Prostate gland (tissue), 2 donors: ENCODE data around the gene ARHGAP6. TPM values are rescaled to one million over a fixed set of nuclear protein-coding genes. Genes with fewer than 3 reads are reported as not detected.

Experiments used
- DNase-seq: peaks from one replicate; pipeline ENCODE4 v3.0.0-alpha.2; 2019; ENCODE audit warnings: low spot score
- H3K27ac ChIP-seq, 2 donors: fragments of 200-600 bp; sonication (generic); 2 replicates each; pipeline ENCODE4 v1.5.1; 2017 to 2019
- H3K27me3 ChIP-seq: fragments of 200-600 bp; sonication (generic); replicated peaks from 2 replicates; pipeline ENCODE4 v1.5.1; 2019; ENCODE audit not compliant: insufficient read depth
- H3K36me3 ChIP-seq, 2 donors: fragments of 200-600 bp; sonication (generic); 1 replicate in 1 of 2; 2 replicates in 1 of 2; pipeline versions ENCODE4 v1.5.1 to v1.8.1; 2017 to 2019
- H3K4me1 ChIP-seq: fragments of 200-600 bp; sonication (generic); replicated peaks from 2 replicates; pipeline ENCODE4 v1.5.1; 2019
- H3K4me3 ChIP-seq, 2 donors: fragments of 200-600 bp; sonication (generic); 2 replicates each; pipeline ENCODE4 v1.5.1; 2017 to 2019
- H3K9me3 ChIP-seq: fragments of 200-600 bp; sonication (generic); 2 replicates; pipeline ENCODE4 v1.5.1; 2017
- POLR2A ChIP-seq: fragments of 450-650 bp; IDR thresholded peaks from one replicate; pipeline ENCODE4 v1.6.1; 2016; ENCODE audit warnings: antibody characterized with exemption, mild to moderate bottlenecking
- POLR2AphosphoS5 ChIP-seq: sonication (generic); formaldehyde crosslinking; IDR thresholded peaks from one replicate; pipeline ENCODE4 v1.6.1; 2017; ENCODE audit warnings: antibody characterized with exemption
- WGBS: methylation state at CpG from one replicate; pipeline ENCODE4 v1.1.5; 2018; 5-methylcytosine and 5-hydroxymethylcytosine counted together
- intact Hi-C: fragments of 100-400 bp; cut with DNase I; formaldehyde crosslinking; loops from one replicate; pipeline ENCODE4 v1.14.2; 2022
- total RNA-seq, 2 donors: library from RNA; depleted of rRNA; stranded (reverse); fragments of >200 nt; gene quantifications; one replicate each; pipeline ENCODE4 v1.1.0, GENCODE V29; 2016
- TF ChIP-seq, protein P1 (sequence below), 4 experiments: fragments of 200-600 bp in 2 of 4; fragments of 450-650 bp in 2 of 4; sonication (generic) in 2 of 4; IDR thresholded peaks; 1 replicate in 3 of 4; 2 replicates in 1 of 4; pipeline ENCODE4 v1.5.1; 2016 to 2019; ENCODE audit warnings: antibody characterized with exemption in 4 of 4, mild to moderate bottlenecking in 2 of 4, moderate library complexity in 2 of 4

ARHGAP6 gene, protein sequence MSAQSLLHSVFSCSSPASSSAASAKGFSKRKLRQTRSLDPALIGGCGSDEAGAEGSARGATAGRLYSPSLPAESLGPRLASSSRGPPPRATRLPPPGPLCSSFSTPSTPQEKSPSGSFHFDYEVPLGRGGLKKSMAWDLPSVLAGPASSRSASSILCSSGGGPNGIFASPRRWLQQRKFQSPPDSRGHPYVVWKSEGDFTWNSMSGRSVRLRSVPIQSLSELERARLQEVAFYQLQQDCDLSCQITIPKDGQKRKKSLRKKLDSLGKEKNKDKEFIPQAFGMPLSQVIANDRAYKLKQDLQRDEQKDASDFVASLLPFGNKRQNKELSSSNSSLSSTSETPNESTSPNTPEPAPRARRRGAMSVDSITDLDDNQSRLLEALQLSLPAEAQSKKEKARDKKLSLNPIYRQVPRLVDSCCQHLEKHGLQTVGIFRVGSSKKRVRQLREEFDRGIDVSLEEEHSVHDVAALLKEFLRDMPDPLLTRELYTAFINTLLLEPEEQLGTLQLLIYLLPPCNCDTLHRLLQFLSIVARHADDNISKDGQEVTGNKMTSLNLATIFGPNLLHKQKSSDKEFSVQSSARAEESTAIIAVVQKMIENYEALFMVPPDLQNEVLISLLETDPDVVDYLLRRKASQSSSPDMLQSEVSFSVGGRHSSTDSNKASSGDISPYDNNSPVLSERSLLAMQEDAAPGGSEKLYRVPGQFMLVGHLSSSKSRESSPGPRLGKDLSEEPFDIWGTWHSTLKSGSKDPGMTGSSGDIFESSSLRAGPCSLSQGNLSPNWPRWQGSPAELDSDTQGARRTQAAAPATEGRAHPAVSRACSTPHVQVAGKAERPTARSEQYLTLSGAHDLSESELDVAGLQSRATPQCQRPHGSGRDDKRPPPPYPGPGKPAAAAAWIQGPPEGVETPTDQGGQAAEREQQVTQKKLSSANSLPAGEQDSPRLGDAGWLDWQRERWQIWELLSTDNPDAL (N-terminal part only)
- 10 to 100 TPM; 72.6 to 73.7 TPM for total RNA-seq

DNA sequence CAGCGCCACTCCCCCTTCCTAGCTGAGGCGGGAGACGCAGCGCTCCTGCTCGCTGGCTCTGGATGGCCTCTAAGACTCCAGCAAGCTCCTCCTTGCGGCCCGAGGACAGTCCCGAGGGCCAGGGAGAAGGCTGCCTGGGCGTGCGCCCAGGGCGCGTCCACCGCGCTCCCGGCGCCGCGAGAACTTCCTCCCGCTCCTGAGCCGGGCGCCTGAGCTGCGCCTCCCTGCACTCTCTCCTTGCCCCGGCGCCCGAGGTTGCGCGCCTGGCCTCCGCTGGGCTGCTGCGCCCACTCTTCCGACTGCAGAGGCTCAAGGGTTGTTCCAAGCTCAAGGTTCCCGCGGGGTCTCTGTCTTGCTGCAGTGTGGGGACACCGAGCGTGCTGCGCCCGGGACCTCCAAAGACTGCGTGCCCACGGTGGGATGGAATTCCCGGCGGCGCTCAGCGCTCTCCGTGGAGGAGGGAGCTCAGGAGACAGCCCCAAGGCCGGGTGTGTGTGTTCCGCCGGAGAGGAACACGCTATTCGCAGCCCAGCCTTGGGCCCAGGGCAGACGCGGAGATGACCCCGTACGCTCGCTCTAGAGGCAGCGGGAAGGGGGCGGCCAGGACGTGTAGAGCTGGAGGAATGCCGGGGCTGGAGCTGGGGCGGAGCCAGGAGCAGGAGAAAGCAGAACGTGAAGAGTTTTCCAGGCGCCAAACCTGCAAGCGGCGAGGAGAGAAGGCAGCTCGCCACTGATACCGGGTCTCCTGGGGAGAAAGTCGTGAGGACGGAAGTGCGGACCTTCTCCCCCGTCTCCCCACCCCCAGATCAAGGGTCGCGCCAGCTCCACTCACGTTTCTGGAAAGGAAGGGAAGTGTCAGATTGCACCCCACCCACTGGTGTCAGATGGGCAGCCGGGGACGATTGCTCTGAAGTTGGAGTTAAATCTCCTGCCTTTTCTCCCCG lies at the start of gene ARHGAP6:
Gene ARHGAP6 (minus strand): TSS at position 753 of the 944 bp plus-strand sequence. CDS start 1,092 bp downstream, outside the sequence.
- no peaks in the 10 kb centered on the region for H3K36me3 ChIP-seq
- no peaks in the 10 kb centered on the region for H3K9me3 ChIP-seq
- WGBS = 1% methylated on average over 17 of the region's 74 CpGs
- TF ChIP-seq POLR2AphosphoS5 = no peak
- TF ChIP-seq POLR2A = no peak
- TF ChIP-seq, protein P1, sequence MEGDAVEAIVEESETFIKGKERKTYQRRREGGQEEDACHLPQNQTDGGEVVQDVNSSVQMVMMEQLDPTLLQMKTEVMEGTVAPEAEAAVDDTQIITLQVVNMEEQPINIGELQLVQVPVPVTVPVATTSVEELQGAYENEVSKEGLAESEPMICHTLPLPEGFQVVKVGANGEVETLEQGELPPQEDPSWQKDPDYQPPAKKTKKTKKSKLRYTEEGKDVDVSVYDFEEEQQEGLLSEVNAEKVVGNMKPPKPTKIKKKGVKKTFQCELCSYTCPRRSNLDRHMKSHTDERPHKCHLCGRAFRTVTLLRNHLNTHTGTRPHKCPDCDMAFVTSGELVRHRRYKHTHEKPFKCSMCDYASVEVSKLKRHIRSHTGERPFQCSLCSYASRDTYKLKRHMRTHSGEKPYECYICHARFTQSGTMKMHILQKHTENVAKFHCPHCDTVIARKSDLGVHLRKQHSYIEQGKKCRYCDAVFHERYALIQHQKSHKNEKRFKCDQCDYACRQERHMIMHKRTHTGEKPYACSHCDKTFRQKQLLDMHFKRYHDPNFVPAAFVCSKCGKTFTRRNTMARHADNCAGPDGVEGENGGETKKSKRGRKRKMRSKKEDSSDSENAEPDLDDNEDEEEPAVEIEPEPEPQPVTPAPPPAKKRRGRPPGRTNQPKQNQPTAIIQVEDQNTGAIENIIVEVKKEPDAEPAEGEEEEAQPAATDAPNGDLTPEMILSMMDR (IDR thresholded peaks at IDR 0.05) = no peak
- DNase-seq = no peak
- no peaks in the 10 kb centered on the region for H3K27me3 ChIP-seq
- H3K4me3 ChIP-seq = peak within 1 kb of the TSS; percentile 28
- no peaks in the 10 kb centered on the region for H3K4me1 ChIP-seq
- H3K27ac ChIP-seq = peak within 1 kb of the TSS; percentile 15 to 39
- intact Hi-C loops = loop anchor here (5.0 to 10.0 kb wide), 2 partner anchors 38 to 131 kb away; no protein-coding TSS in a partner anchor

GRCh38 chrX:11704725-11705495 lies 39.2 kb upstream of the ARHGAP6 start:
- H3K4me3 ChIP-seq = no peak overlapping the region
- no peaks in the 10 kb centered on the region for H3K4me1 ChIP-seq
- no peak overlapping the region for H3K27ac ChIP-seq
- DNase-seq = no peak
- intact Hi-C loops = no loop called here
- no peaks in the 10 kb centered on the region for H3K27me3 ChIP-seq
- TF ChIP-seq, protein P1 (IDR thresholded peaks at IDR 0.05) = no peak
- TF ChIP-seq POLR2AphosphoS5 = no peak
- no peak for TF ChIP-seq POLR2A
- 64% methylated on average over 6 of the region's 12 CpGs for WGBS
- H3K36me3 ChIP-seq = no peaks in the 10 kb centered on the region
- no peaks in the 10 kb centered on the region for H3K9me3 ChIP-seq

GRCh38 chrX:11703855-11704254 lies 38.1 kb upstream of the ARHGAP6 start:
- 89% methylated on average over 10 of the region's 10 CpGs for WGBS
- Histone ChIP-seq H3K27ac (no peak overlapping the region), H3K27me3 (no peaks in the 10 kb centered on the region), H3K9me3 (no peaks in the 10 kb centered on the region), H3K4me3 (no peak overlapping the region), H3K4me1 (no peaks in the 10 kb centered on the region), H3K36me3 (no peaks in the 10 kb centered on the region)
- intact Hi-C loops = no loop called here
- no peak for TF ChIP-seq POLR2AphosphoS5
- TF ChIP-seq, protein P1 (IDR thresholded peaks at IDR 0.05) = no peak
- TF ChIP-seq POLR2A = no peak
- DNase-seq = no peak
